Muscle of arm (tissue), 12 donors: Measurements from ENCODE around the gene RXRA. TPM values are rescaled to one million over a fixed set of nuclear protein-coding genes. Genes with fewer than 3 reads are reported as not detected.

Source experiments
- DNase-seq: peaks from one replicate; pipeline ENCODE4 v3.0.0-alpha.2; 2013
- polyA plus RNA-seq, 12 donors: library from polyadenylated mRNA; unstranded; fragments of 120-200 nt; gene quantifications; one replicate each; pipeline ENCODE4 v1.2.1, GENCODE V29; 2013; ENCODE audit not compliant: insufficient read length in 12 of 12

Gene RXRA
- polyA plus RNA-seq, 12 donors: 23.7 to 75.2 (median 28.6) TPM; not detected in 1

- no peak for DNase-seq
Measured at GRCh38 chr9:134321946-134322741, 4.1 kb upstream of the RXRA start.

- no peak for DNase-seq
Measured at GRCh38 chr9:134322781-134323241, 3.4 kb upstream of the RXRA start.

GRCh38 chr9:134323741-134324358 lies 2.4 kb upstream of the RXRA start:
- no peak for DNase-seq

GRCh38 chr9:134324359-134325095 lies 1.7 kb upstream of the RXRA start:
- DNase-seq: no peak

GRCh38 chr9:134325096-134325812 lies 1.0 kb upstream of the RXRA start:
- no peak for DNase-seq

- DNase-seq: no peak
Measured at GRCh38 chr9:134326724-134327601, 708 bp downstream of the RXRA start.

- no peak for DNase-seq
Measured at GRCh38 chr9:134327671-134328231, 1.5 kb downstream of the RXRA start.

- no peak for DNase-seq
Measured at GRCh38 chr9:134328341-134328840, 2.1 kb downstream of the RXRA start.

- DNase-seq: no peak
Measured at GRCh38 chr9:134328841-134329575, 2.8 kb downstream of the RXRA start.

GRCh38 chr9:134329576-134329855 lies 3.3 kb downstream of the RXRA start:
- DNase-seq: no peak

- DNase-seq: no peak
Measured at GRCh38 chr9:134329886-134330285, 3.6 kb downstream of the RXRA start.

- no peak for DNase-seq
Measured at GRCh38 chr9:134330590-134330989, 4.3 kb downstream of the RXRA start.

GRCh38 chr9:134331186-134332025 lies 5.2 kb downstream of the RXRA start:
- DNase-seq: no peak

- no peak for DNase-seq
Measured at GRCh38 chr9:134332266-134332665, 6.0 kb downstream of the RXRA start.

- no peak for DNase-seq
Measured at GRCh38 chr9:134332841-134333233, 6.6 kb downstream of the RXRA start.

- no peak for DNase-seq
Measured at GRCh38 chr9:134333234-134333873, 7.1 kb downstream of the RXRA start.

- no peak for DNase-seq
Measured at GRCh38 chr9:134333874-134334581, 7.8 kb downstream of the RXRA start.

GRCh38 chr9:134335061-134335460 lies 8.8 kb downstream of the RXRA start:
- no peak for DNase-seq
